ENCODE results near the gene TEX261.

- TF ChIP-seq, protein P1, sequence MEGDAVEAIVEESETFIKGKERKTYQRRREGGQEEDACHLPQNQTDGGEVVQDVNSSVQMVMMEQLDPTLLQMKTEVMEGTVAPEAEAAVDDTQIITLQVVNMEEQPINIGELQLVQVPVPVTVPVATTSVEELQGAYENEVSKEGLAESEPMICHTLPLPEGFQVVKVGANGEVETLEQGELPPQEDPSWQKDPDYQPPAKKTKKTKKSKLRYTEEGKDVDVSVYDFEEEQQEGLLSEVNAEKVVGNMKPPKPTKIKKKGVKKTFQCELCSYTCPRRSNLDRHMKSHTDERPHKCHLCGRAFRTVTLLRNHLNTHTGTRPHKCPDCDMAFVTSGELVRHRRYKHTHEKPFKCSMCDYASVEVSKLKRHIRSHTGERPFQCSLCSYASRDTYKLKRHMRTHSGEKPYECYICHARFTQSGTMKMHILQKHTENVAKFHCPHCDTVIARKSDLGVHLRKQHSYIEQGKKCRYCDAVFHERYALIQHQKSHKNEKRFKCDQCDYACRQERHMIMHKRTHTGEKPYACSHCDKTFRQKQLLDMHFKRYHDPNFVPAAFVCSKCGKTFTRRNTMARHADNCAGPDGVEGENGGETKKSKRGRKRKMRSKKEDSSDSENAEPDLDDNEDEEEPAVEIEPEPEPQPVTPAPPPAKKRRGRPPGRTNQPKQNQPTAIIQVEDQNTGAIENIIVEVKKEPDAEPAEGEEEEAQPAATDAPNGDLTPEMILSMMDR (IDR thresholded peaks at IDR 0.05; ENCODE audit: insufficient read depth, low read length, poor library complexity, severe bottlenecking) = no peak
- TF ChIP-seq EZH2phosphoT487 (conservative IDR thresholded peaks at IDR 0.05; ENCODE audit: low read length) = no peak
Observed at GRCh38 chr2:71043531-71044407, 49.1 kb upstream of the TEX261 start.
